Stomach (tissue), 9 donors: ENCODE measurements around the gene SPDYC. TPM values are rescaled to one million over a fixed set of nuclear protein-coding genes. Genes with fewer than 3 reads are reported as not detected.
A peak's percentile ranks its signal among the peaks of the same experiment; 100 is the strongest.

Experiments used
- DNase-seq, 2 donors: peaks; one replicate each; pipeline versions ENCODE4 v3.0.0 to v3.0.0-alpha.2; 2013 to 2019
- H3K27ac ChIP-seq, 5 donors: fragments of 200-600 bp in 4 of 5; sonication (generic) in 4 of 5; one replicate each; pipeline ENCODE4 v1.5.1; 2013 to 2019; ENCODE audit warnings: mild to moderate bottlenecking in 1 of 5, moderate library complexity in 1 of 5
- H3K27me3 ChIP-seq, 3 donors: fragments of 200-600 bp; sonication (generic); one replicate each; pipeline ENCODE4 v1.5.1; 2017 to 2019; ENCODE audit warnings: mixed run types in 1 of 3
- H3K36me3 ChIP-seq, 4 donors: fragments of 200-600 bp; sonication (generic); 1 replicate in 3 of 4; 2 replicates in 1 of 4; pipeline ENCODE4 v1.5.1; 2016 to 2019
- H3K4me1 ChIP-seq, 4 donors: fragments of 200-600 bp; sonication (generic); one replicate each; pipeline ENCODE4 v1.5.1; 2016 to 2019
- H3K4me3 ChIP-seq, 4 donors: fragments of 200-600 bp; sonication (generic) in 3 of 4; one replicate each; pipeline ENCODE4 v1.5.1; 2016 to 2019; ENCODE audit warnings: mild to moderate bottlenecking in 1 of 4
- H3K9me3 ChIP-seq, 4 donors: fragments of 200-600 bp; sonication (generic); one replicate each; pipeline ENCODE4 v1.5.1; 2016 to 2019
- CTCF ChIP-seq, 7 experiments: fragments of 450-650 bp in 4 of 7; fragments of 200-600 bp in 3 of 7; sonication (generic) in 3 of 7; IDR thresholded peaks; one replicate each; pipeline ENCODE4 v1.5.1; 2016 to 2019; ENCODE audit warnings: antibody characterized with exemption in 7 of 7, control low read depth in 2 of 7, mild to moderate bottlenecking in 1 of 7
- EP300 ChIP-seq: sonication (generic); formaldehyde crosslinking; IDR thresholded peaks from one replicate; pipeline ENCODE4 v1.6.1; 2017; ENCODE audit warnings: antibody characterized with exemption
- POLR2A ChIP-seq, 4 donors: fragments of 450-650 bp; IDR thresholded peaks; one replicate each; pipeline ENCODE4 v1.6.1; 2016; ENCODE audit warnings: antibody characterized with exemption in 4 of 4, control low read depth in 2 of 4, mild to moderate bottlenecking in 1 of 4, moderate library complexity in 1 of 4
- POLR2AphosphoS5 ChIP-seq, 3 donors: sonication (generic); formaldehyde crosslinking; IDR thresholded peaks; one replicate each; pipeline ENCODE4 v1.6.1; 2016; ENCODE audit warnings: antibody characterized with exemption in 3 of 3
- WGBS, 5 donors: extraction: QIAGEN DNeasy Blood & Tissue Kit in 3 of 5; methylation state at CpG; one replicate each; pipeline versions ENCODE4 v1.1.5 to v1.1.7; 2013 to 2018; 5-methylcytosine and 5-hydroxymethylcytosine counted together
- intact Hi-C: fragments of 100-400 bp; cut with DNase I; formaldehyde crosslinking; loops from one replicate; pipeline ENCODE4 v1.15.1; 2023; ENCODE audit warnings: low total_unique reads
- polyA plus RNA-seq, 3 donors: library from polyadenylated mRNA; stranded (reverse); fragments of 200-250 nt; gene quantifications; one replicate each; pipeline ENCODE4 v1.2.3, GENCODE V29; 2013
- total RNA-seq, 5 donors: library from RNA; depleted of rRNA; stranded (reverse); fragments of >200 nt; gene quantifications; one replicate each; pipeline versions ENCODE4 v1.1.0 to v1.2.3, GENCODE V29; 2014 to 2016
- donor health status: healthy with polysubstance abuse.
- donor health status: Bipolar disorder and iron deficiency.
- donor health status: healthy.

SPDYC gene
- total and polyA plus RNA-seq, 8 donors: not detected

GRCh38 chr11:65124480-65125196 lies 45.4 kb upstream of the SPDYC start:
- H3K27me3 ChIP-seq: no peaks in the 10 kb centered on the region
- H3K4me3 ChIP-seq: no peak overlapping the region
- H3K27ac ChIP-seq: no peak overlapping the region
- peaks cover 14 to 52% (median 38%) of the 10 kb centered on the region in 4 donors for H3K4me1 ChIP-seq
- no peak for DNase-seq
- peaks cover 65 to 71% (median 70%) of the 10 kb centered on the region in 4 donors for H3K36me3 ChIP-seq
- intact Hi-C loops: loop anchor here (10.0 kb wide), 1 partner anchor 50 kb away; the partner anchor contains the start of gene SPDYC
- WGBS, 5 donors: 76 to 90% (median 86%) methylated on average over 5 of the region's 5 CpGs
- TF ChIP-seq POLR2AphosphoS5 (IDR thresholded peaks at IDR 0.05) (no peak), EP300 (no peak), POLR2A (IDR thresholded peaks at IDR 0.05) (no peak), CTCF (IDR thresholded peaks at IDR 0.05) (no peak)
- no peaks in the 10 kb centered on the region for H3K9me3 ChIP-seq

- intact Hi-C loops: loop anchor here (10.0 kb wide), 1 partner anchor 49 kb away; the partner anchor contains the start of gene SPDYC
- no peak overlapping the region for H3K4me3 ChIP-seq
- TF ChIP-seq POLR2A (IDR thresholded peaks at IDR 0.05) (no peak), EP300 (no peak), POLR2AphosphoS5 (IDR thresholded peaks at IDR 0.05) (no peak), CTCF (IDR thresholded peaks at IDR 0.05) (no peak)
- peaks cover 65 to 71% (median 70%) of the 10 kb centered on the region in 4 donors for H3K36me3 ChIP-seq
- no peak overlapping the region for H3K27ac ChIP-seq
- H3K27me3 ChIP-seq: no peaks in the 10 kb centered on the region
- peaks cover 11 to 44% (median 38%) of the 10 kb centered on the region in 4 donors for H3K4me1 ChIP-seq
- no peak for DNase-seq
- 77 to 90% (median 85%) methylated on average over 12 of the region's 12 CpGs for WGBS, 5 donors
- no peaks in the 10 kb centered on the region for H3K9me3 ChIP-seq
Measured at GRCh38 chr11:65125197-65126056, 44.6 kb upstream of the SPDYC start.

- Histone ChIP-seq H3K36me3 (peaks cover 69 to 78% (median 76%) of the 10 kb centered on the region in 4 donors), H3K4me3 (no peak overlapping the region), H3K4me1 (peaks cover 0 to 39% (median 33%) of the 10 kb centered on the region in 4 donors), H3K27me3 (no peaks in the 10 kb centered on the region), H3K27ac (peak overlapping the region in 1 of 5 donors; percentile 20), H3K9me3 (no peaks in the 10 kb centered on the region)
- TF ChIP-seq POLR2AphosphoS5 (IDR thresholded peaks at IDR 0.05) (no peak), POLR2A (IDR thresholded peaks at IDR 0.05) (no peak), CTCF (IDR thresholded peaks at IDR 0.05) (no peak), EP300 (no peak)
- DNase-seq: no peak
- 58 to 71% (median 59%) methylated on average over 6 of the region's 6 CpGs for WGBS, 5 donors
- intact Hi-C loops: loop anchor here (10.0 kb wide), 1 partner anchor 48 kb away; the partner anchor contains the start of gene SPDYC
Measured at GRCh38 chr11:65126624-65127274, 43.3 kb upstream of the SPDYC start.
